Measurements from ENCODE around the gene ARID5B.

Gene ARID5B

DNA sequence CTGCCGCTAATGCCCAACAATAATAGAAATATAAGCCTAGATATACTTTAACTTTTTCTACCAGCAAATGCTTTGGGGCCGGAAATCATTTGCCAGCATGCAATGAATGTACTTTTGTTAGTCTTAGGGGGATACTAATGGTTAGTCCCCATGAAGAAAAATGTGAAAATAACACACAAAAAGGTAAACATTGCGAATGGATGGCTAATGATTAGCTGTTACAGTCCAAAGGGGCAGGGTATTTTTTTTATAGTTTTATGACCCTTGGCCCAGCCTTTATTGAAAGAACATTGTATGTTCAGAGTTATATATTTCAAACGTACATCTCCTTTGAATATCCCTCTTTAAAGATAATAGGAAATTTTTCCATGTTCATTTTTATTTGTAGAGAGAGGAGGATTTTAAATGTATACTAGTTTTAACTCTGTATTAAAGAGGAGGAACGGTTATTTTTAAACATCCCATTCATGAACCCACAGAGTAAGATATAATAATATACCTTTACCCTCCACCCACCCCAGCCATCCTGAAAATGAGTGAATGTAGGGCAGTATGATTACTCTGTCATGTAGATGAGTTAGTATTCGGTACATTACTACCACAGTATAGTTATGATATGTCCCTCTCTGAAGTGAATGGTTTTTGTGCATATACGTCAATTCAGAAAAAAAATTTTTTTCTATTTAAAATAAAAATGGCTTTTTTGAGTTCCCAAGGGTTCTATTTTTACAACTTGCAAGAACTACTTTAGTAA, 63.6 kb downstream of the ARID5B start:
- no peak for DNase-seq (ENCODE audit: low read depth)
- no peak overlapping the region for H3K4me3 ChIP-seq (replicated peaks; ENCODE audit: low read depth, low read length)
- TF ChIP-seq, protein P1, sequence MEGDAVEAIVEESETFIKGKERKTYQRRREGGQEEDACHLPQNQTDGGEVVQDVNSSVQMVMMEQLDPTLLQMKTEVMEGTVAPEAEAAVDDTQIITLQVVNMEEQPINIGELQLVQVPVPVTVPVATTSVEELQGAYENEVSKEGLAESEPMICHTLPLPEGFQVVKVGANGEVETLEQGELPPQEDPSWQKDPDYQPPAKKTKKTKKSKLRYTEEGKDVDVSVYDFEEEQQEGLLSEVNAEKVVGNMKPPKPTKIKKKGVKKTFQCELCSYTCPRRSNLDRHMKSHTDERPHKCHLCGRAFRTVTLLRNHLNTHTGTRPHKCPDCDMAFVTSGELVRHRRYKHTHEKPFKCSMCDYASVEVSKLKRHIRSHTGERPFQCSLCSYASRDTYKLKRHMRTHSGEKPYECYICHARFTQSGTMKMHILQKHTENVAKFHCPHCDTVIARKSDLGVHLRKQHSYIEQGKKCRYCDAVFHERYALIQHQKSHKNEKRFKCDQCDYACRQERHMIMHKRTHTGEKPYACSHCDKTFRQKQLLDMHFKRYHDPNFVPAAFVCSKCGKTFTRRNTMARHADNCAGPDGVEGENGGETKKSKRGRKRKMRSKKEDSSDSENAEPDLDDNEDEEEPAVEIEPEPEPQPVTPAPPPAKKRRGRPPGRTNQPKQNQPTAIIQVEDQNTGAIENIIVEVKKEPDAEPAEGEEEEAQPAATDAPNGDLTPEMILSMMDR (IDR thresholded peaks at IDR 0.05; ENCODE audit: low read length, missing control alignments): no peak

DNA sequence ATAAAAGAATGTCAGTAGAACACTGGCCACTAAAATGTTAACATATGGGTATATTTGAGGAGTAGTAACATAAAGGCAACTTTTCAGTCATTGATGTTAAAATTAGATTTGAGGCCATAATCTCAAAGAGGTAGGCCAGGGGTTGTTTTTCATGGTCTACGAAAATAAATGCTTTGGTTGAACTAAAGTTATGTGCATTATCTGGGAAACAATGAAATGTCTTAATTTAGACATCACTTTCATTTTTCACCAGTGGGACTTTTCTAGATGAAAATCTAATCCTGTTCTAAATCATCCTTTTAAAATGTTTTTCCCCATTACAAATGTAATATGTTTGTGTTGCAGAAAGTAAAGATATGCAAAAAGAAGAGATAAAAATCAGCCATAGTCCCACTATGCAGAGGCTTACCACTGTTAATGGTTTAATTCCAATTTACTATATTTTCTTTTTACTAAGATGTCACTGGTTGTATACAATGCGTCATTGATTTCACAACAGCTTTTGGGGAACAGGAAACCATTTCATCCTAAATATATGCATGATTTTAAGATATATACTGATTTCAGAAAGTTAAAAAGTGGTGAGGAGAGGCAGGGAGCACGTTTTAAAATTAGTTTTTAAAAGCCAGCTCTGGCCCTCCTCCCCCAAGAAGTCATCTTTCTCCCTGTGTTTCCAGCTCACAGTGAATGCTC, 64.3 kb downstream of the ARID5B start:
- no peak overlapping the region for H3K4me3 ChIP-seq (replicated peaks; ENCODE audit: low read depth, low read length)
- TF ChIP-seq, protein P1 (IDR thresholded peaks at IDR 0.05; ENCODE audit: low read length, missing control alignments): no peak
- no peak for DNase-seq (ENCODE audit: low read depth)

DNA sequence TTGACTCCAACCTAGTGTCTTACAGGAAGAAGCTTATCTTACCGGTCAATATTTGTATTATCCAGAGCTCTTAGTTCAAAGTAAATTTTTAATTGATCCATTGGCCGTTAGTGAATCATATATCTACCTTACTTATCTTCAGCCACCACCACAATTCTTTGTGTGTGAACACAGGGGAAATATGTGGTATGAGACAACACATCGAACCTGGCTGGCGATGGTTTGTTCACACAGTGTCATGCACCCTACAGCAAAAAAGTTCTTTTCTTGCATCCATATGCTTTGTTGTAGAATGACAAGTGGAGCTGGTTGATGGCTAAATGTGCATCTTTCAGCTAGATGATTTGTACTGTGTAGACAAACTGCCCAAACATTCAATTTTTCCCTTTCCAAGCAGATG, 65.8 kb downstream of the ARID5B start:
- DNase-seq (ENCODE audit: low read depth): no peak
- H3K4me3 ChIP-seq (replicated peaks; ENCODE audit: low read depth, low read length): no peak overlapping the region
- TF ChIP-seq, protein P1 (IDR thresholded peaks at IDR 0.05; ENCODE audit: low read length, missing control alignments): no peak

DNA sequence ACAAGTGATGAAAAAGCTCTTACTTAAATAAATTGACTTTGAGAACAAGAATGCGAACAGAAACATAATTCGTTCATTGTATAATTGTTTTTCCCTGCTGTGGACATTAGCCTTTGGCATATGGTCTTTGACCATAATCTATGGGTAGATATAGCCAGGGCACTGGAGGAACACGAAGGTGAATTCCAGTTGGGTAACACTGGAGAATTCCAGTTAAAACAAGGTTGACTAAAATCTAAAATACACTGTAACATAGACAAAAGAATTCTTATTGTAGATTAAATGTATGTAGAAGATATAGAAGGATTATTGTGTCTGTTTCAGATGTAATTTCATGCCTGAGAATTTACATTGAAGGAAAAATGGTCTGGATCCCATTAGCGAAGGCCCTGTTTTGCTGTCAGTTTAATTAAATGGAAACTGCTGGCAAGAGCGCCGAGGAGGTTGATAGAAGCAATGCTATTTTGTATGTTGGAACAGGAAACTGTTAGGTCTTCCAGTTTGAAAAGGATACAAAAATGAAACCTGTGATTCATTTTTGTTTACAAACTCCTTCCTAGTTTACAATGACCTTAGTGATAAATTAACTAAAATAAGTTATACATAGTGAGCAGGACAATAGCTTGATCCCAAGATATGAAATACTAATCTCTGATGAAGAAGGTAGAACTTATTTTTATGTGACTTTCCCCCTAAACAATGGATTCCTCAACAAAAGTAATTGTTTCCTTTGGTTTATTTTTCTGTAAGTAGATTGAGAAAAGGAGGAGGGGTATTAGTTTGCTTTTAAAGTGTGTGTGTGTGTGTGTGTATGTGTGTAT, 68.9 kb downstream of the ARID5B start:
- TF ChIP-seq, protein P1 (IDR thresholded peaks at IDR 0.05; ENCODE audit: low read length, missing control alignments): no peak
- no peak overlapping the region for H3K4me3 ChIP-seq (replicated peaks; ENCODE audit: low read depth, low read length)
- peak; percentile 55 for DNase-seq (ENCODE audit: low read depth)

GRCh38 chr10:61971003-61971325, 69.5 kb downstream of the ARID5B start:
- no peak overlapping the region for H3K4me3 ChIP-seq (replicated peaks; ENCODE audit: low read depth, low read length)
- TF ChIP-seq, protein P1 (IDR thresholded peaks at IDR 0.05; ENCODE audit: low read length, missing control alignments): no peak
- DNase-seq (ENCODE audit: low read depth): peak; percentile 44

DNA sequence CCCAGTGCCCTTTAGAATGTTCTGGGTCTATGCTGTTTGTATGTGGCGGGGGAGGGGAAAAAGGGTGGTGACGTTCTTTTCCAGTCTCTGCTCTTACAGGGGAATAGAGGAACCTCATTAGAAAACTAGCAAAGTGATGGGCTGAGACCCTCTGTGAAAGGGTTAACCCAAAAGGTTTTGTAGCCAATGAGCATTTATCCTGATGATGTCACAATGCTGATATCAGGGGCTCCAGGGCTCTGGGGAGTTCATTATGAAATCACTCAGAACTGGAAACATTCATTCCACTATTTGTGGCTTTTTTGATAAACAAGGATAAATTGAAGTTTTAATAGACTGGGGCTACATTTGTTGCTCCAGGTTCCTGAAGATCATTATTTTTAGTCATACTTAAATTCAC, 71.7 kb downstream of the ARID5B start:
- TF ChIP-seq, protein P1 (IDR thresholded peaks at IDR 0.05; ENCODE audit: low read length, missing control alignments): no peak

More for the DNA sequence above, 71.7 kb downstream of the ARID5B start:
- H3K4me3 ChIP-seq (replicated peaks; ENCODE audit: low read depth, low read length): no peak overlapping the region
- peak; percentile 58 for DNase-seq (ENCODE audit: low read depth)
